ENCODE measurements around the gene CHCHD2.
A peak's percentile ranks its signal among the peaks of the same experiment; 100 is the strongest.
"Not testable (repeated sequence)": the region's sequence is repeated elsewhere in the genome, so short reads cannot be mapped to it uniquely, and the experiment has no call there.

CHCHD2 gene, protein sequence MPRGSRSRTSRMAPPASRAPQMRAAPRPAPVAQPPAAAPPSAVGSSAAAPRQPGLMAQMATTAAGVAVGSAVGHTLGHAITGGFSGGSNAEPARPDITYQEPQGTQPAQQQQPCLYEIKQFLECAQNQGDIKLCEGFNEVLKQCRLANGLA

DNA sequence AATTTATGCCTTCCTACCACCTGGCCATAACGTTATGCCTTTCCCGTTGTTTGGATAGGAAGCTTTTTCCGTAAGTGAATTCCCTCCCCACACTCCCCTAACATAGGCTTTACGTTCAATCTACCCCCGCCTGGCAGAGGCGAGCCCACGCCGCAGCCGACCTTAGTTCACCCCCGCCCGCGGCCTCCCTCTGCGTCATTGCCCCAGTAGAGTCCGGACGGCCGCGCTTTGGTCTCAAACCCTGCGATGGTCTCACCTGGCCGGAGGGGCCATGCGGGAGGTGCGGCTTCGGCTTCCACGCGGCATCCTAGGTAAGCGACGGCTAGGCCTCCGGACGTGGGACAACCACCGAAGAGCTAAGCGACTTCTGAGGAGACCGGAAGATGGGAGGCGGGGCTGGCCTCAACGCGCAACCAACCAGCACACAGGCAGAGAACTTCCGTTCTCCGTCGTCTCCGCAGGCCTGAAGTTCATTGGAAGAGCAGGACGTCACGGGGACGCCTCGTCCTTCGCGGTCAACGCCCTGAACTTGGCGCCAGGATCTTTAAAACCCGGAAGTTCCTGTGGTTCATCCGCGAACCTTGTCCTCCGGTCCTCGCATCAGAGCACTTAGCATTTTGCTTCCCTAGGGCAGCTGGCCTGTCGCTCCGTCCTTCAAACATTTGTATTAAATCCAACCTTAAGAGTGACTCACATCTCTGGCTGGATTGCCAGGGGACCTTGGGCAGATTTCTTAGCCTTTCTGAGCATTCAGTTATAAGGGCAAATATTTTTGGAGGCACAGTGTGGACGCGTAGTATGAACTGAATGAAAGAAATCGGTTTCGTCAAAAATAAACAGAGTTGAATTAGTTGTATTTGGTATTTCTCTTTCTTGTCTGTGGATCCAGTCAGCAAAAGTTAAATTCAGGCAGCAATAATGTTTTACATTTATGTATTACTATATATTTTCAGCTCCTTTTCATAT lies at the start of gene CHCHD2:
TSS of gene CHCHD2 (minus strand) at position 369 of the 966 bp plus-strand sequence. CDS start at position 306, 63 bp downstream.
- peak; percentile 94 for DNase-seq

DNA sequence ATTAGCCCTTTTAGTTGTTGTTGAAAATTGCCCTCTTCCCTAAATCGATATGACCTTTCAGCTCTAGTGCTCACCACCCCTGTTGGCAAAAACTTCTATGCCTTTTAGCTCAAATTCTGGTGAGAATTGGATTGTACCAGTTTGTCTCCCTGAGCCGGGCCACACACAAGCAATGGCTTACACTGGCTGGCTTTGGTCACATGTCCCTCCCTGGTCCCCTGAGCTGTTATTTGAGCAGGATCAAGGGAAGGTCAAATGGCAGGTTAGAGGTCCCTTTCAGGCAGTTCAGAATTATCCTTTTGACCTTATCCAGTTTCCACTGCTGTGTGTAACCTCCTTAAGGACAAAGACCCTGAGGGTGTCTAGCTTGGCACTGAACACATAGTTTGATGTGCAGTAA lies 24.8 kb upstream of the CHCHD2 start:
- not testable (repeated sequence) for DNase-seq

DNA sequence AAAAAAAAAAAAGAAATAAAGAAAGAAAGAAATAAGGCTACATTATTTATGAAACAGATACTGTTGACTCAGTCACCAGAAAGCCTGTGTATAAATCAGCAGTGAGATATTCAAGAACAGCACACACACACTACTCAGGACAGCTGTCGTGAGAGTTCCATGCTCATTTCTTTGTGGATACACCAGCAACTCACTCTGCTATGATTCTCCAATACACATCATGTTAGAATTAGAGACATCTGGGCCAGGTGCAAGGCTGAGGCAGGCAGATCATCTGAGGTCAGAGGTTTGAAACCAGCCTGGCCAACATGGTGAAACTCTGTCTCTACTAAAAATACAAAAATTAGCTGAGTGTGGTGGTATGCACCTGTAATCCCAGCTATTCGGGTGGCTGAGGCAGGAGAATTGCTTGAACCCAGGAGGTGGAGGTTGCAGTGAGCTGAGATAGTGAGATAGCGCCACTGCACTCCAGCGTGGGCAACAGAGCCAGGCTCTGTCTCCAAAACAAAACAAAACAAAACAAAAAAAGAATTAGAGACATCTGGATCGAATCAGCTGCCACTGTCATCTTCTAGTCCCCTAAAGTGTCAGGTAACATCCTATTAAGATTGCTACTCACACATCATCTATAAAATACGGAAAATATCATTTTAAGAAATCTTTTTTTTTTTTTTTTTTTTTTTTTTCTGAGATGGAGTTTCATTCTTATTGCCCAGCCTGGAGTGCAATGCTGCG lies 21.1 kb upstream of the CHCHD2 start:
- no peak for DNase-seq

DNA sequence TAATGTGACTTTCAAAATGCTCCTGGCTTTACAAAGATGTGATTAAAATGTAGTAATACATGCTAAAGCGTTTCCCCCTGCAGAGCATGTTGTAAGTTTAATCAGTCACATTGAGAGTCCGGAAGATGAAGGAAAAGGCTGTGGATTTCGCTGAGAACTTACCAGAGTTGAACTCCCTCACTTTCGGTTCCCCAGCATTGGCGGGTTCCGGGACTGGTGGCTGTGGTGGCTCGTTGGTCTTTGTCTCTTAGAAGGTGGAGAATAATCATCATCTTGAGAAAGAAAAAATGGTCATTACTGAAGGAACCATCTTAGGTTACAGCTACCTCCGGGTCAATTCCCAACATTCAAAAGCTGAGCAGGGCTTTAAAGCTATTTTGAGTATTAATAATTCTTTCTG lies 19.6 kb upstream of the CHCHD2 start:
- DNase-seq: no peak

DNA sequence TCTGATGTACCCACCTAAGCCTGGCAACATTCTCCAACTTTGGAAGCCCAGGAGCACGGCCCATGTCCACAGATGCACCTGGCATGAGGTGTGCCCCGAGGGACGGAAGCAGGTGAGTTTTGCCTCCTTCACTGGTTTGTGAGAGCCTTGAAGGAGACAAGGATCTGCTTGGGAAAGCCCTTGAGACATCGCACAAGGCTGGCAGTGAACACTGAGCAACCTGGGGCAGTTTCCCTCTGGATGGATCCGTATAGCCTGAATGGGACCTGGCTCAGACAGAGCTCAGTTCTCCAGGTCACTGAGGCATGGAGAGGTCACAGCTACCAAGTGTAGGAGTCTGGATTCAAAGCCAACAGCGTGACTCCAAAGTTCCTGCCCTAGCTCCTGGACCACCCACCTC lies 18.7 kb upstream of the CHCHD2 start:
- no peak for DNase-seq

DNA sequence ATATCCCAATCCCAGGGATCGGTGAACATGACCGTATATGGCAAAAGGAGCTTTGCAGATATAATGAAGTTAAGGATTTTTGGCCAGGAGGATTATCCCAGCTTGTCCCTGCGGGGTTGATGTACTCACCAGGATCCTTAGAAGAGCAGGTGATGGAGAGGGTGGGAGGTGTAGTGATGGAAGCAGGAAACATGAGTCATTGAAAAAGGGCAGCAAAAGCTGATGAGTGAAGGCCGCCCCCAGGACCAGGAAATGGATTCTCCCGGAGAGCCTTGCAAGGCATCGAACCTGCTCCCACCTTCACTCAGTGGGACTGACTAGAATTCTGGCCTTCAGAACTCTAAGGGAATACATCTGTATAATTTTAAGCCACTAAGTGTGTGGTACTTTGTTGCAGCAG lies 15.2 kb upstream of the CHCHD2 start:
- DNase-seq: no peak

DNA sequence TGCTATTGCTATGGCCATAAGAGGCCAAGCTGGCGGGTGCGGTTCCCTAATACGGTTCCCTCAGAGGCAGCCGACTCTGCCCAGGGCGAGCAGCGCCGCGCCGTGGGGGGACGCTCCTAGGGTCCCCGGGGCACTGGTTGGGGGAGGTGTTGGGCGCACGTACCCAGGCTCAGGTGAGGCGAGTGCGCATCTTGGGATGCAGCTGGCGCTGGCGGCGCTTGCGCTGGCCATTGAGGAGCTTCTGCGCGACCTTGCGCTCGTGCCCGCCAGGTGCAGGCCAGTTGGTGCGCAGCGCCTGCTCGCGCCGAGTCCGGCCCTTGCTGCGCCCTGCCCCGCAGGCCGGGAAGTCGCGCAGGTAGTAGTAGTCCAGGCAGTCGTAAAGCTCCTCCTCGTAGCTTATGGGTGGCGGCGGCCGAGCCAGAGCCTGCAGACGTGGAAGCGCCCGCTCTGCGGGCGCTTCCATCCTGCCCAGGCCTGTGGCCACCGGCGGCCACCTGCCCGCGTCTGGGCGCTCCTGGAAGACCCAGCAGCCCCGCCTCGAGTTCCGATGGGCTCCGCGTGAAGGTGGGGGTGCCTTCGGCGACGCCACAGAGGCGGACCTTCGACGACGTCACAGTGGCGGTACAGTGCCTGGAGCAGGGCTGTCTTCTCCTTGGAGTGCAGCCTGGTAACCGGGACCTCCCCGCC lies 9.7 kb upstream of the CHCHD2 start, which contains the start of gene NUPR2:
TSS of gene NUPR2 (minus strand) at position 566 of the 687 bp plus-strand sequence. CDS start at position 463, 103 bp downstream.
- no peak for DNase-seq

DNA sequence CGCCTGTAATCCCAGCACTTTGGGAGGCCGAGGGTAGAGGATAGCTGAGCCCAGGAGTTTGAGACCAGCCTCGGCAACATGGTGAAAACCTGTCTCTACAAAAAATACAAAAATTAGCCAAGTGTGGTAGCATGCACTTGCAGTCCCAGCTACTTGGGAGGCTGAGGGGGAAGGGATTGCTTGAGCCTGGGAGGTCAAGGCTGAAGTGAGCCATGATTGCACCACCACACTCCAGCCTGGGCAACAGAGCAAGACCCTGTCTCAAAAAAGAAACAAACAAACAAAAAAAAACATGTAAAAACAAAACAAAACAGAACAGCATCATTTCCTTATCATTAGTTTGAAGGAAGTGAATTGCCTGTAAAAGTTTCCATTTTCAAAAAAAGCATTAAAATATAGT lies 6.0 kb upstream of the CHCHD2 start:
- not testable (repeated sequence) for DNase-seq

DNA sequence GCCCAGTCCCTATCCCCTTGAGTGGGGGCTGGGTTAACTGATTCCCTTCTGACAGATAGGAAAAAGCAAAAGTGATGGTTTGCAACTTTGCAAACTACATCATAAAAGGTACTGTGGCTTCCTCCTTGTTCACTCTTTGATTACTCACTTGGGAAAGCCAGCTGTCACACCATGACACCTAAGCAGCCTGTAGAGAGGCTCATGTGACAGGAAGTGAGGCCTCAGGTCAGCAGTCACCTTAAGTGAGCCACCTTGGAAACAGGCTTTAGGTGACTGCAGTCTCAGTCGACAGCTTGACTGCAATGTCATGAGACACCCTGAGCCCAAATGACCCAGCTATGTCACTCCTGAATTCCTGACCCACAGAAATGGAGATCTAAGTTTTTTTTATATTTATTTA lies 4.3 kb upstream of the CHCHD2 start:
- DNase-seq: no peak

DNA sequence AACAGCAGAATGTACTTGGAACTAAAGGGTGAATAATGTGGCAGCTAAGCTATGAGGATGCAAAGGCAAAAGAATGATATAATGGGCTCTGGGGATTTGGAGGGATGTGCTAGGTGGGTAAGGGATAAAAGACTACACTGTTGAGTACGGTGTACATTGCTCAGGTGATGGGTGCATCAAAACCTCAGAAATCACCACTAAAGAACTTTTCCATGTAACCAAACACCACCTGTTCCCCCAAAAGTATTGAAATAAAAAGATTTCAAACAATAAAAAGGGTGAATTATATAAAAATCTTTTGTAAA lies 1.6 kb upstream of the CHCHD2 start:
- no peak for DNase-seq

DNA sequence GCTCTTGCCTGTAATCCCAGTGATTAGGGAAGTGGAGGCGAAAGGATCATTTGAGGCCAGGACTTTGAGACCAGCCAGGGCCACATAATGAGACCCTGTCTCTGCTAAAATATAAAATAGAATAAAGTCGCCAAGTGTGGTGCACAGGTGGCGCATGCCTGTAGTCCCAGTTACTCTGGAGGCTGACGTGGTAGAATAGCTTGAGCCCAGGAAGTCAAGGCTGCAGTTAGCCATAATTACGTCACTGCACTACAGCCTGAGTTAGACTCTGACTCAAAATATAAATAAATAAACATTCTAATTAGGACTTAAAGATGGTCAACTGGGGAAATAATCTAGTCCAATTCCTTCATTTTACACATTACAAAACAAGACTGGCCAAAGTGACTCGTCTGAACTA lies 768 bp downstream of the CHCHD2 start:
- DNase-seq: peak; percentile 5

DNA sequence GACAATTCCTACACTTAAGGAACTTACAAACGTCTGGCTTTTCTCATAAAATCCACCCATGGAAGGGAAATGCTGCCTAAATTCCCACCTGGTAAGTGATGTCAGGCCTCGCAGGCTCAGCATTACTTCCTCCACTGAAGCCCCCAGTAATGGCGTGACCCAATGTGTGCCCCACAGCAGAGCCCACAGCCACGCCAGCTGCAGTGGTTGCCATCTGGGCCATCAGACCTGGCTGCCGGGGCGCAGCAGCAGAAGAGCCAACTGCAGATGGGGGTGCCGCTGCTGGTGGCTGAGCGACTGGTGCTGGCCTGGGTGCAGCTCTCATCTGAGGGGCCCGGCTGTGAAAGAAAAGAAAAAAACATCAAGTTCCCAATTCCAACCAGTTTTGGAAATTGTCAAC lies 2.1 kb downstream of the CHCHD2 start:
- DNase-seq: not testable (repeated sequence)

DNA sequence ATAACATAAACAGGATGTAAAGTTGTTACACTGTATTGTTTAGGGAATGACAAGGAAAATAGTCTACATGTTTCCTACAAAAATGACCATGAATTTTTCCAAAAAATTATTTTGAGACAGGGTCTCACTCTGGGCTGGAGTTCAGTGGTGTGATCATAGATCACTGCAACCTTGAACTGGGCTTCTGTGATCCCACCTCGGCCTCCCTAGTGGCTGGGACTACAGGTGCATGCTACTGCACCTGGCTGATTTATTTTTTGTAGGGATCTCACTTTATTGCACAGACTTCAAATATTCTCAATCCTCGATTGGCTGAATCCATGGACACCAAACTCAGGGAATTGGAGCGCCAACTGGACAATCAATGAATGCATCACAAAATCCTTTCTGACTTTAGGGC lies 6.6 kb downstream of the CHCHD2 start:
- no peak for DNase-seq

DNA sequence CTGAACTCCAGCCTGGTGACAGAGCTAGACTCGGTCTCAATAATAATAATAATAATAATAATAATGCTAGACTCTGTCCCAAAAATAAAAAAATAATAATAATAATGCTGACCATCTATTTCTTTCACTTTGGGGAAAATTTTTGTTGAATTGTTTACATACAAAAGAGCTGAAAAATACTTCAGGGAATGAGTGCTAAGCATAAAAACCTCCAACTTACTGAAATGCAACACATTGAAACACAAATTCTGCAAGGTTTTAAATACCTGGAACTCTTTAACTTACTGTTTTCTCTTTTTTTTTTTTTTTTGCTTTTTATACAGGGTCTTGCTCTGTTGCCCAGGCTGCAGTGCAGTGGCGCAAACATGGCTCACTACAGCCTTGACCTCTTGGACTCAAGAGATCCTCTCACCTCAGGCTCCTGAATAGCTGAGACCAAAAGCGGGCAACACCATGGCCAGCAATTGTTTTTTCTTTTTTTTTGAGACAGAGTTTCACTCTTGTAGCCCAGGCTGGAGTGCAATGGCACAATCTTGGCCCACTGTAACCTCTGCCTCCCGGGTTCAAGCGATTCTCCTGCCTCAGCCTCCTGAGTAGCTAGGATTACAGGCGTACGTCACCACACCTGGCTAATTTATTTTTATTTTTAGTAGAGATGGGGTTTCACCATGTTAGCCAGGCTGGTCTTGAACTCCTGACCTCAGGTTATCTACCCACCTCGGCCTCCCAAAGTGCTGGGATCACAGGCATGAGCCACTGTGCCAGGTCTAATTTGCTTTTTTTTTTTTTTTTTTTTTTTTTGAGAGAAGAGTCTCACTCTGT lies 7.9 kb downstream of the CHCHD2 start:
- not testable (repeated sequence) for DNase-seq

DNA sequence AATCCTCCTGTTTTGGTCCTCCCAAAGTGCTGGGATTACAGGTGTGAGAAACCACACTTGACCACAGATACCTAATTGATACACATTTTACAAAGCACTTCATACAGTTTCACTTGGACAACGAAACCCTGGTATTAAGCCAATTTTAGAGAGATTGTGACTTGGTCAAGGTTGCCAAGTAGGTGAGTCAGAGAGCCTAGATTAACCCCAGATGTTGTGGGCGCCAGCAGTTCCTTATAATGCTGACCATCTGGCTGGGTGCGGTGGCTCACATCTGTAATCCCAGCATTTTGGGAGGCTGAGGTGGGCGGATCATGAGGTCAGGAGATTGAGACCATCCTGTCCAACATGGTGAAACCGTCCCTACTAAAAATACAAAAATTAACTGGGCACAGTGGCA lies 8.6 kb downstream of the CHCHD2 start:
- no peak for DNase-seq

DNA sequence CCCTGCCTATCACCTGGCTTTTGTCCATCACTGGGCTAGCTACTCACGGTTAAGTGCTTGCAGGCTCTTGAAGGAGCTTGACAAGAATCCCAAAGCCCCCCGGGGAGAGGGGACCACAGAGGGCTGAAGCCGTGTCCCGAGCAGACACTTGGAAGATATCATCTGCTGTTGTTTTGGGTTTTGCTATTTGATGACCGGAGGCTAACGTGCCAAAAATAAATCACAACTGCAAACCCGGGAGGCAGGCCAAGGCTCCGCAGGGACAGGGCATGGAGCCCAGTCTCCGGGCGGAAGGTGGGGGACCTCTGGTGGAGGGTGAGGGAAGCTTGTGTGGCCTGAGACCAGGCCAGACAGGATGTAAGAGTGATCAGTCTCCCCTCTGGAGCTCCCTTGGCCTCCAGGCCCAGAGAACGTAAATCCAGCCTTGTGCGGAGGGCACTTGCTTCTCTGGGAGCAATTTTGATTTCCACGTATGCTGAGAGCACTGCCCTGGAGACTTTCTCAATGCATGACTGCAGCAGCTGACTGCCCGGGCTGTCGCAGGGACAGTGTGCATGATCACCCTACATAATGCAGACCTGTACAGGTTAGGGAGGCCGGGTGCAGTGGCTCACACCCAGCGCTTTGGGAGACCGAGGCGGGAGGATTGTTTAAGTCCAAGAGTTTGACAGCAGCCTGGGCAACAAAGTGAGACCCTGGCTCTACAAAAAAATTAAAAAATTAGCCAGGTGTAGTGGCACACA lies 13.3 kb downstream of the CHCHD2 start, which contains the start of gene PHKG1:
TSS of gene PHKG1 (minus strand) at position 164 of the 743 bp plus-strand sequence. CDS start 4,011 bp downstream, outside the sequence.
- DNase-seq: no peak

DNA sequence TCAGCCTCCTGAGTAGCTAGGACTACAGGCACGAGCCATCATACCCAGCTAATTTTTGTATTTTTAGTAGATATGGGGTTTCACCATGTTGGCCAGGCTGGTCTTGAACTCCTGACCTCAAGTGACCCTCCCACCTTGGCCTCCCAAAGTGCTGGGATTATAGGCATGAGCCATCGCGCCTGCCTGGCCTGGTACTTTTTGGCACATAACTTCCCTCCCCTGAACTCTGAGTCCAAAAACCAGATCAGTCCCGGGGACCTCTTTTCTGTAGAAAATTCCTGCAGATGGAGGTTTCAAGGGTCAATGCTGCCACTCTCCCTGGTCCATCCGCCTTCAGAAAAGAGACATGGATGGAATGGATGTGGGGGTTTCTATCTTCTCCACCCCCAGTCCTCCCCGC lies 13.9 kb downstream of the CHCHD2 start:
- DNase-seq: not testable (repeated sequence)

DNA sequence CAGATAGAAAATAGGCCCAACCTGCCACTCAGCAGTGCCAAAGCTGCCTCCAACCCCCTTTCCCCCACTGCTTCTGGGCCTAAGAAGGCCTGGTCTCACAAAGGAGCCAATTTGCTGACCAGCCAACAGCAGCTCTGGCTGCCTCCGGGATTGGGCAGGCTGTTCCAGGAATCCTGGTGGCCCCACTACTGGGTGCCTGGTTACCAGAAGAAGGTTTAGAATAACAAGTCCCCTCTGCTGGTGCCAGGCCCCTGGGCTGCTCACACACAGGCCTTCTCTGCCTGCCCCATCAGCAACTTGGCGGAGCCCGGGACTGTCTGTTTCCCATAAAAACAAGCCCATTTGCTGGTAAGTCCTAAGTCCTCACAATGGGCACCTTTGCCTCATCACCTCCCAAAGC lies 14.7 kb downstream of the CHCHD2 start:
- no peak for DNase-seq

DNA sequence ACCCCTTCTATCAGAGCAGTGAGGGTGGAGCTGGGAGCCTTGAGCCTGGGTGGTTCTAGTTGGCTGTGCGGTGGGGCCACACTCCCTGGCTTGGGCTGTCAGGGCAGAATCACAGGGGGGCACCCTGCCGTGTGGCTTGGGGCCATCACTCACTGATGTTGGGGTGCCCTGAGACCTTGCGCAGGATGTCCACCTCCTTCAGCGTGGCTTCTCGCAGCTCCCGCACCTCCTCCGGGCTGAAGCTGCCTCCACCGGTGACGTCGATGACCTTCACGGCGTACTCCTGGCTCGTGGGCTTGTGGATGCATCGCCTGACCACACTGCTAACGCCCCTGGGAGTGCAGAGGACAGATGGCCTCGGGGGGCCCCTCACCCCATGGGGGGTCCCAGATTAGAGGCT lies 18.8 kb downstream of the CHCHD2 start:
- no peak for DNase-seq

DNA sequence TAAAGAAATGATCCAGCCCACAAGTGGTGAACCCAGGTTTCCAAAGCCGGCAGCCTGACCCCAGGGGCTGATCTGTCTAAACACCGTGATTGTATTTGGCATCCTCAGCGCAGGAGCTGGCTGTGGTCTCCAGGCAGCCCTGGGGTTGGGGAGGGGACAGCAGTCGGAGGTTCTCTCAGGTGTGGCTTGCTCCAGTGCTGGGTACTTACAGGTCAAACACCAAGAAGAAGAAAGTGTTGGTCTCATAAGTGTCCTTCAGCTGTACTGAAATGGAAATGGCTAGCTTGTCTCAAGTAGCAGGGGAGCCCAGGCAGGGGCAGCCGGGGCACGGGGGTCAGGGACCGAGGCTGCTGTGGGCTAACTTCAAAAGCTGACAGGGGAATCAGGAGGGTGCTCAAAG lies 19.5 kb downstream of the CHCHD2 start:
- no peak for DNase-seq

DNA sequence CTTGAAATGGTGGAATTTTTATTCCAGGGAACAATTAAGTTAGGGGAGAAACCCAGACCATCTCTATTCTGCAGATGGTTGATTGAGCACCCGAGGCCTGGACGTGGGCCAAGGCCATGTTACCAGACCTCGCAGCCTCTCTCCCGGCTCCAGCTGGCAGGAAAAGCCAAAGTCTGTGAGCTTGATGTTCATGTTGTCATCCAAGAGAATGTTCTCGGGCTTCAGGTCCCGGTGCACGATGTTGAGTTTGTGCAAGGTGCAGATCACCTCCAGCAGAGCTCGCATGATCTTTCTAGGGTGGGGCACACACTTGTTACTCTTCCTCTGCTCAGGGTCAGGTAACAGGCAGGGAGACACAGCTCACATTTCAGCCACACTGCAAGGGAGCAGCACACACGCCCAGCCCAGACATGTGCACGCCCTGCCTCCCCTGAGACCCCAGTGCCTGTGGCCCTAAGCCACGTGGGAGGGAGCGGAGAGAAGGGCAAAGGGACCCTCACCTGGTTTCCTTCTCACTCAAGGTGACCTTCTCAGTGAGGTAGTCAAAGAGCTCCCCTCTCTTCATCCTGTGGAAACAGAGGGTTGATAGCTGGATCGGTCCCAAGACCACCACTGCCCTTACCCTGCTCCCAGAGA lies 23.0 kb downstream of the CHCHD2 start:
- DNase-seq: no peak
